Retinal pigment epithelial cell (primary cell): Measurements from ENCODE around the gene LNX2.

ENCODE experiments used
- DNase-seq: peaks from one replicate; pipeline ENCODE4 v3.0.0-alpha.2; 2010; ENCODE audit warnings: low read depth
- H3K4me3 ChIP-seq: 2 replicates; pipeline ENCODE4 v1.5.1; 2011; ENCODE audit warnings: mild to moderate bottlenecking, low read length, control low read depth, moderate library complexity
- TF ChIP-seq, protein P1 (sequence below): conservative IDR thresholded peaks from 2 replicates; pipeline ENCODE4 v1.5.1; 2011; ENCODE audit warnings: low read depth, low read length, control low read depth, inconsistent platforms

LNX2 gene

DNA sequence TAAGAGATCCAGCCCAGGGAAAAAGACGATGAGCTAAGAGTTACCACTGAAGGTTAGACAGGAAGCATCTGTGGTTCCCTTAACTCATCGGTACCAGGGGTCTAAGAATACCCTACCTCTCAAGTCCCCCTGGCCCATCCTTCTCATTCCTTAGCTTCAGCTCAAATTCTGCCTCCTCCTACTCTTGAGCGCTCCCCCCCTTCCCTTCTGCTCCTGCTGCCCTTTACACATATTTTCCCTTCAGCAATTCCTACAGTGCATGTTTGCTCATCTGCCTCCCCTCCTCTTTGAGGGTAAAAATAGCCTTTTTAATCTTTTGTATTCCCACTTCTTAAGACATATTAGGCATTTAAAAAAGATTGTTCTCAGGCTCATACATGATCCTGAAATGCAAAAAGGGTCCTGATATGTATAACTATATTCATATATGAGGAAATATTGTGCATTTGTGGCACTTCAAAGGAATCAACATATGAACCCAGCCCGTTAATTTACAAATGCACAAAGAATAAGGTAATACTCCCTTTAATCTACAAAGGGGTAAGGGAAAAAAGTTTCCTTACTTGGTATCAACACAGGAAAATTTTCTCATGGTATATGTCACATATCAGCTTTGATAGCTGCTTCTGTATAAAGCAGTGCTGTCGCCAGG lies 33.1 kb downstream of the LNX2 start:
- no peak overlapping the region for H3K4me3 ChIP-seq
- TF ChIP-seq, protein P1, sequence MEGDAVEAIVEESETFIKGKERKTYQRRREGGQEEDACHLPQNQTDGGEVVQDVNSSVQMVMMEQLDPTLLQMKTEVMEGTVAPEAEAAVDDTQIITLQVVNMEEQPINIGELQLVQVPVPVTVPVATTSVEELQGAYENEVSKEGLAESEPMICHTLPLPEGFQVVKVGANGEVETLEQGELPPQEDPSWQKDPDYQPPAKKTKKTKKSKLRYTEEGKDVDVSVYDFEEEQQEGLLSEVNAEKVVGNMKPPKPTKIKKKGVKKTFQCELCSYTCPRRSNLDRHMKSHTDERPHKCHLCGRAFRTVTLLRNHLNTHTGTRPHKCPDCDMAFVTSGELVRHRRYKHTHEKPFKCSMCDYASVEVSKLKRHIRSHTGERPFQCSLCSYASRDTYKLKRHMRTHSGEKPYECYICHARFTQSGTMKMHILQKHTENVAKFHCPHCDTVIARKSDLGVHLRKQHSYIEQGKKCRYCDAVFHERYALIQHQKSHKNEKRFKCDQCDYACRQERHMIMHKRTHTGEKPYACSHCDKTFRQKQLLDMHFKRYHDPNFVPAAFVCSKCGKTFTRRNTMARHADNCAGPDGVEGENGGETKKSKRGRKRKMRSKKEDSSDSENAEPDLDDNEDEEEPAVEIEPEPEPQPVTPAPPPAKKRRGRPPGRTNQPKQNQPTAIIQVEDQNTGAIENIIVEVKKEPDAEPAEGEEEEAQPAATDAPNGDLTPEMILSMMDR: no peak
- DNase-seq: no peak

GRCh38 chr13:27583645-27584044 lies 36.7 kb downstream of the LNX2 start:
- H3K4me3 ChIP-seq: no peak overlapping the region
- DNase-seq: no peak
- TF ChIP-seq, protein P1: no peak

DNA sequence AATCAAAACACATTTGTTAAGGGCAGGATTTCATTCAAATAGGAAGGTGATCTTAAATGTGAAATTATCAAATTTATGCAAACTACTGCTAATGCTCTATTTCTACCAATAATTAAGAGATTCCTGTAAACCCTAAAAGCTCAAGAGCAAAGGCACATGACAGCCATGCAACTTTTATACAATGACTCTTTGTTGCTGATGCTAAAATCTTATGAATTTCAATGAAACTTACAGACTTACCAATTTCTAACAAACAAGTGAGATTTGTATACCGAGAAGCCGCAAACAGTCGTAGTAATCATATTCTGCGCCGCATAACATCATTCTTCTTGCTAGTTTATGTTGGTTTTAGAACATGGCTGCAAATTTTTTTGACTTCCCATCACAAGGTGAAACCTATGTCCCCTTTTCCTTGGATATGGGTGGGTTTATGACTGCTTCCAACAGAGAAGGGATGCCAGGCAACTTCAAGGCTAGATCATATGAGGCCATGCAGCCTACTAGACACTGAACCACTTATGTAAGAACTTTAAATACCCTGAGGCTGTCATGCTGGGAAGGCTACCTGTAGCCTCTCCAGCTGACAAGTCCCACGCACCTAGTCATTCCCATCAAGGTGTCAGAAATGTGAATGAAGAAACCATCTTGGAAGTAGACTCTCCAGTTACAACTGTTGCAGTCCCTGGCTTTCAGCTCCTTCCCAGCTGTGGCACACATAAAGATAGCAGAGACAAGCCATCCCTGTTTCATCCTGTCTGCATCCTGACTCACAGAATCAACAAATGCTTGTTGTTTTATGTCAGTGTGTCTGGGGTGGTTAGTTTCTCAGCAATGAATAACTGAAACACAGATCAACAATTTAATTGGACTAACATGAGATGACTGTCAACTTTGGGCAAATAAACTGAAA lies 42.0 kb downstream of the LNX2 start:
- DNase-seq: no peak
- TF ChIP-seq, protein P1: no peak
- no peak overlapping the region for H3K4me3 ChIP-seq

GRCh38 chr13:27574661-27575060 lies 45.7 kb downstream of the LNX2 start:
- TF ChIP-seq, protein P1: no peak
- no peak overlapping the region for H3K4me3 ChIP-seq
- DNase-seq: no peak

GRCh38 chr13:27573265-27573664 lies 47.1 kb downstream of the LNX2 start:
- H3K4me3 ChIP-seq: no peak overlapping the region
- no peak for DNase-seq
- TF ChIP-seq, protein P1: no peak

GRCh38 chr13:27572234-27572901 lies 48.0 kb downstream of the LNX2 start:
- no peak overlapping the region for H3K4me3 ChIP-seq
- TF ChIP-seq, protein P1: no peak
- no peak for DNase-seq
